HG02840 (cell line): ENCODE results near the gene SP4.

Experiments
- ATAC-seq: cut with Tn5 transposase; IDR thresholded peaks from one replicate; pipeline ENCODE4 v1.9.1; 2021; ENCODE audit warnings: mild to moderate bottlenecking, moderate library complexity, moderate number of reproducible peaks; ENCODE audit not compliant: unreplicated experiment, low FRiP score

SP4 gene

DNA sequence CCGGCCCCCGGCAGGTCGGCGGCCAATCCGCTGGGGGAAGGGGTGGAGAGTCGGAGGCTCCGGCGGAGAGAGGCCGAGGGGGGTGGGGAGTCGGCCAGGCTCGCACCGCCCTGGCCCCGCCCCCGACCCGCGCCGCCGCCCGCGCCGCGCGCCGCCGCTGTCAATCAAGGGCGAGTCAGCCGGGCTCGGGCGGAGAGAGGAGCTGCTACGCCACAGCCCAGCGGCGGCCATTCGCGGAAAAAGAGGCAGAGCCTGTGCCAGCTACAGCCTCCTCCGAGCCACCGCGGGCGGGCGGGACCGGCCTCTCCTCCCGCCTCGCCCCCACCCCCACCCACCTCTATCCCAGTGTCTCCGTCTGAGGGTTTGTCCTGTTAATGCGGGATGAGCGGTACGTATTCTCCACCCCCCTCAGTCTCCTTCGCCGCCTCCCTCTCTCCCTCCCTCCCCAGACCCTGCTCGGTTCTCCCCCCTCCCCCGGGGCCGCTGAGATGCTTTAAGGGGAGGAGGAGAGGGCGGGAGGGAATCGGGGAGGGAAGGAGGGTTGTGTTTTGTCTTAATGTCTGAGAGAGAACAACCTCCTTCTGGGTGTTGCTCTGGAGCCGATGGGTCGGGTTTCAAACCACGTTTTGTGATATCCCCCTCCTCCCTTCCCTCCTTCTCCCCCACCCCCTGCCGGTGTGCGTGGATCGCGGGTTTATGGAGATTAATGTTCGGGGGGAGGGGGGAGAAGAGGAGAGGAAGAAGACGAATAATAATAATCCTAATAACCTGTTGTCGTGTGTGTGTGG lies at the start of gene SP4:
SP4 (plus strand) TSS at position 213 of the 788 bp plus-strand sequence; CDS start at position 382, 169 bp downstream.
- peak; percentile 73 for ATAC-seq

DNA sequence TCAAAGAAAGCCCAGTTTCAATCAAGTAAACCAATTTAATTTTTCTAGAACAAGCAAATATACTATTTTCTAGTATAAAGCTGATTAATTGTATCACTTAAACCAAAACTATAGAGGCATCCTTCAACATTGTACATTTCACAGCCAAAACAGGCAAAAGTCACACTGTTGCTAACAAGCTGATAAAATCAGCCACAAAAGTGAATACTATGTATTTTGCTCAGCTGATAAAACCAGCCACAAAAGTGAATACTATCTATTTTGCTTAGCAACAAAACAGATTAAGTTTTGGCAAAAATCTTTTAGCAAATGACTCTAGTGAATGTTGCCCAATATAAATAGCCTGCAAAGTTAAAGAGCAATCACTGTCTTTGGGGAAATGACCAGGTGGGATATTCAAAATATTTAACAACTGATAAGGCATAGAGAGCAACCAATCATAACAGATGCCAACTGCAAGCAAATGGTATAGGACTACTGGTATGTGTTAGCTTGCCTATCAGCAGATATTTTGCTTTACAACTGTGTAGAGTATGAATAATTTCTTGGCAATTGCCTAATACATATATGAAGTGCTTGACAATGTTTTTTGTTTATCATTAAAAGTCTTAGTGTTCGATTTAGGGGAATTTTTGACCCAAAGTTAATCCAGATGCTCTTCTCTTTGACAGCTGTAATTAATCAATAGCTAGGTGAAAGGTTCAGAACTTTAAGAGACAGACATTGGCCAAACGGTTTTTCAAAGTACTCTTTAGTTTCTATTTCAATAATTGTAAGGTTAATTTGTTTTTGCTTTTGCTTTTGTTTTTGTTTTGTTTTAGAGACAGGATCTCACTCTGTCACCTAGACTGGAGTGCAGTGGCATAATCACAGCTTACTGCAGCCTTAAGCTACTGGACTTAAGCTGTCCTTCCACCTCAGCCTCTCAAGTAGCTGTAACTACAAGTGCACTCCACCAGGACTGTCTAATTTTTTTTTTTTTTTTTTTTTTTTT lies 44.4 kb upstream of the SP4 start:
- ATAC-seq = peak; percentile 88

DNA sequence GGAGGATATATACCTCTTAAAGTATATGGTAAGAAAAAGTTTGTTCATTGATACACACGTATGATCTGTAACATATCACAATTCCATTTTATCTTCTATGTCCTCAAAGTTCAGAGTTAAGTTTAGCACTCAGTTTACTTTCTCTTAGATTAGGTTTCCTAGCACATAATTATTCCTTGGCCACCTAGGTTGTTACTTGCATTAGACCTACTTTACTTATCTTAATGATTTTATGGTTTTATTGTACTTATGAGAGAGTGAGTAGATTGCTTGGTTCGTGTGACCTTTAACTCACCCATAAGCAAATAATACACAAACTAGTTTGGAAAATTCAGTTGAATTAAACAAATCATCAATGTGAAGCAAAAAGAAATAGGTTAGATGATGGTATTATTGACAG lies 33.9 kb upstream of the SP4 start:
- ATAC-seq = no peak

DNA sequence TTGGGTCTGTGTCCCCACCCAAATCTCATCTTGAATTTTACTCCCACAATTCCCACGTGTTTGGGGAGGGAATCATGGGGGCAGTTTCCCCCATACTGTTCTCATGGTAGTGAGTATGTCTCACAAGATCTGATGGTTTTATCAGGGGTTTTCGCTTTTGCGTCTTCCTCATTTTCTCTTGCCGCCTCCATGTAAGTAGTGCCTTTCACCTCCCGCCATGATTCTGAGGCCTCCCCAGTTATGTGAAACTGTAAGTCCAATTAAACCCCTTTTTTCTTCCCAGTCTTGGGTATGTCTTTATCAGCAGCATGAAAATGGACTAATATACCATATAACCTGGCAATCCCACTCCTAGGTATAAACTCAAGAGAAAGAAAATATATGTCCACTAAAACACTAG lies 25.9 kb upstream of the SP4 start:
- ATAC-seq = no peak

DNA sequence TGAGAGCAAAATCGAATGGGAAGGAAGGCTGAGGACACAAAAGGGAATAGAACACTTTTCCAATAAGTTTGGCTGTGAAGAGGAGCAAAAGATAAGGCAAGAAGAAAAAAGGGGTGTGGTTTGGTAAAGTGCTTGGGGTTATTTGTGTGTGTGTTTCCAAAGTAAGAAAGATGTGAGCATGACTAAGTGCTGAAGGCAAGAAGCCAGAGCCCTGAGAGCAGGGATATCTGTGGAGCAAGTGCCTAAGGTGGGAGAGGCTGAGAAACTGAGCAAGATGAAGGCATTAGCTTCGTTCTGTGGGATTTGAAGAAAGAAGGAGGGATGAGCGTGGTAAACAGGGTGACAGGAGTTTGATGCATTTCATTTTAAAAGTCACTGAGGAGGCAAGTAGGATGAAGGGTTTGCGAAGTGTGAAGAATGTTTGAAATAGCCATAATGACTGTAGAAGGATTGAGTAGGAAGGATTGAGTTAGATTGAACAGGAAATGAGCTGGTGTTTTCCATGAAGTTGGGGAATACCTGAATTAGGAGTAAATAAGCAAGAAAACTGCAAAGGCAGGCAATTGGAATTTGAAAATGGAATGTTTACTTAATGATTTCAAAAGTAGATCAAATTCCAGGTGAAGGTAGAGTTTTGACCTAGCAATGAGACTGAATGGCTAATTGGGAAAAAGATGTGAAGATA lies 19.9 kb upstream of the SP4 start:
- ATAC-seq = no peak

DNA sequence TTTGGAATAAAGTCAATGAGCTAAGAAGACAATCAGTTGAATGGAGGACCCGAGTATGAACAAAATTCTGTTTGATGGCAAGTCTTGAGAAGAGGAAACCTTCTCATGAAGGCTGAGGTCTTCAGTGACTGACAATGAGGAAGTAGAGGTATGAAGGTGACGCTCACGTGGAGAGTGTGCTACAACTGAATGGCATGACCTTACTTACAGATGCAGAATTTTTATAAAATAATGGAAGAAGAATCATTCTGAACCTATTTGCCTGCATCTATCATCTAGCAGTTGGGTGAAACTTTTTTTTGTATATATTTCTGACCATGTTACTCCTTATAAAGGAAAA lies 19.4 kb upstream of the SP4 start:
- ATAC-seq = no peak

DNA sequence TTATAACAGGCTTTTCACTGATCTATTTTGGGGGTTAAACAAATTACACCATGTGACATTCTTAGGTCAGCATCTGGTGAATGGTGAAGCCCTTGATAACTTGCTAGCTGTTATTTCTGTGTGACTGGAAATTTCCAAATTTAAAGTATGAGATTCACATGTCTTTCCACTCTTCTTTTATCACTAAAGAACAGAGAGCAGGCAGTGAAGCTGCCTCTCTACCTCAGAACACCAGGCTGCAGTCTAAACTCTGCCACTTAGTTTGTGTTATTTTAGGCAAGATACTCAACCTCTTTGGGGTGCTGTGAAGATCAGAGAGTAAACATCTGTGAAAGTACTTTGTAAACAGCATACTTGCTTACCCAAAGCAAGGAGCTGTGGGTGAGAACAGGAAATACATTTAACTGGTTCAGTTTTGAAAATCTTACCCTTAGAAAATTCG lies 15.5 kb upstream of the SP4 start:
- ATAC-seq = no peak

DNA sequence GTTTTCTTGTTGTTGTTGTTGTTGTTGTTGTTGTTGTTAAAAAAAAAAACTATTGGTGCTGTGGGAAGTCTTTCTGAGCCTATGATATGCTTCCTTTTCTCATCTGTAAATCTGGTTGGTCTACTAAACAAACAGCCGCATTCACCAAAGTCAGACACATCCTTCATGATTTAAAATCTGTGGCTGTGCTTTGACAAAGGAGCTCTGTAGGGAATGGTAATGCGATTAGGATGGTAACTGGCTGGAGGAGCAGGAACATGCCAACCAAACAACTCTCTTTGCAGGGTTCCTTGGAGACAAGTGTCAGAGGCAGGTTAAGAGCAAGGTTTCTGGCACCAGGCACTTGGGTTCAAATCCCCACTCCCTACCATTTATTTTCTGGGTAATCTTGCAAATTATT lies 14.9 kb upstream of the SP4 start:
- ATAC-seq = no peak

DNA sequence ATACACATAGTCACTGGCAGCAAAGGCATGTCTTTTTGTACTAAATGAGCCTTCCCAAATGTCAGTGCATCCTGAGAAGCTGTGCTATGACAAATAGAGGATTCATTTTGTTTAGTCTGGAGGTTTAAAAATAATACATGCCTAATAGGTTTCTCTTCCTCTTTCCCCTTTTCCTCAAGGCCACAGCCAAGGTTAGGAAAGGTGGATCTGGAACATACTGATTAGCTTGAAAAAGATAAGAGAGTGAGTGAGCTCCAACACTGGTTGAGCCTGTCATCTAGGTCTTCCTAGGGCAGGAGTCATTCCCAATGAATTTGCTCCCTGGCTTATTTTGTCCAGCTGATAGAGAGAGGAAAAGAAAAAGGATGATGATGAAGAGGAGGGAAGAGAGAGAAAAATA lies 14.4 kb upstream of the SP4 start:
- ATAC-seq = no peak

DNA sequence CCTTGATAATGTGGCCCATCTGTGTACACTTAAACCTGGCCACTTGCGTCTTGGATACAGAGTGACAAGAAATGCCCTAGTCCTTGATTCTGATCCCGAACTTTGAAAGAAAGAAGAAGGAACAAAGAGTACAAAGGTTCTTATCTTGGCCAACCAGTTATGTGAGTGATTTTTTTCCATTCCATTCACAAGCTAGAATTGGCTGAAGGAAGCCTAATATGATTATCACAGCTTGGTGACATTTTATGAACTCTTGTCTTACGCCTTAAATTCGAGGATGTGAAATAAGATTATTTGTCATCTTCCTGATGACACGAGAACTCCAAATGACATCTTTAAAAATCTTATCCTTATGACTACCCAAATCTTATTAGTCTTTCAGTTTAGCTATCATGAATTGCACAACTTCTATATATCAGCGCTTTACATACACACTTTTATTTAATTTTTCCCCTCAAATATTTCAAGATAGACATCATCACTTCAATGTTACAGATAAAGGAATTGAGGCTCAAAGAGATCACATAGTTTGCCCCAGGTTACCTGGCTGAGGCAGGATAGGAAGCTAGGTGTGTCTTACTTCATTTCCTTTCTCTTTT lies 13.0 kb upstream of the SP4 start:
- ATAC-seq = no peak

DNA sequence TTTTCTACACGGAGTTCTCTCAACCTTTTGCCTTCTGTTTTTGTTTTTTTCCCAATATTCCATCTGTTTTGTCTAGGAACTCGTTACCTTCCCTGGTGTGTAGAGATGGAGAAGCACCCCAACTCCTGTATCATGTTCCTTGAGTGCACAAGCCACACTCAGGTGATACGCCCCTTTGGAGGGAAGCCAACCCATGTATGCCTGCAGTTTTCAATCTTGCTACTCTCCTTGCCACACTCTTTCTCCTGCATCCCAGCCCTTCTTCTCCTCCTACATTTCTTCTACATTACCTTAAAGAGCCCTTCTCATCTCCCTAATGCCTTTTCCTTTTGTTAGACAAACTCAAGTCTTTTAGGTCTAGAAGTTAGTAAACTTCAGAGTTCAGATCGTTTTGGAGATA lies 10.2 kb upstream of the SP4 start:
- ATAC-seq = no peak

DNA sequence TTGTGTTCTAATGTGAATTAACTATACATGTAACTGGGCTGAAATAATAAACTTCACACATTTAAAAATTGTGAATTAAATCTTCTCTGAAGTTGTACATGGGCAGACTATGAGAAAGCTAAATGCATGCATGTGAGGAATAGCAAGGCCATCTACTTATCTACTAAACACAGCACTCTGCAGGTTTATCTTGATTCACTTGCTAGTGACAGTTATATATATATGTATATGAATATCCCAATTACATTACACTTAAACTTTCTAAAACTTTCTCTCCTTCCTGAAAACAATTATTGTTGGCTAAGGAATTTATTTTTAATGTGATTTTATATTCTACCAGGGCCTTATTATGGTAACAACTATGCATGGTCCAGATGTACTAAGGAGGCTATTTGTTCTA lies 5.1 kb upstream of the SP4 start:
- no peak for ATAC-seq

DNA sequence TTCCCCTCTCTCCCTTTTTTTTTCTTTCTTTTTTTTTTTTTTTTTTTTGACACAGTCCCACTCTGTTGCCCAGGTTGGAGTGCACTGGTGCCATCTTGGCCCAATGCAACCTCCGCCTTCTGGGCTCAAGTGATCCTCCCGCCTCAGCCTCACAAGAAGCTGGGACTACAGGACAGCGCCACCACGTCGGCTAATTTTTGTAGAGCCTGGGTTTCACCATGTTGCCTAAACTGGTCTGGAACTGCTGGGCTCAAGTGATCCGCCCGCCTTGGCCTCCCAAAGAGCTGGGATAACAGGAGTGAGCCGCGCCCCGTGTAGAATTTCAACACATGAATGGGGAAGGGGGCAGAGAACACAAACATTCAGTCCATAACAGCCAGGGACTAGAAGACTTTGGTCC lies 2.6 kb upstream of the SP4 start:
- ATAC-seq = no peak

DNA sequence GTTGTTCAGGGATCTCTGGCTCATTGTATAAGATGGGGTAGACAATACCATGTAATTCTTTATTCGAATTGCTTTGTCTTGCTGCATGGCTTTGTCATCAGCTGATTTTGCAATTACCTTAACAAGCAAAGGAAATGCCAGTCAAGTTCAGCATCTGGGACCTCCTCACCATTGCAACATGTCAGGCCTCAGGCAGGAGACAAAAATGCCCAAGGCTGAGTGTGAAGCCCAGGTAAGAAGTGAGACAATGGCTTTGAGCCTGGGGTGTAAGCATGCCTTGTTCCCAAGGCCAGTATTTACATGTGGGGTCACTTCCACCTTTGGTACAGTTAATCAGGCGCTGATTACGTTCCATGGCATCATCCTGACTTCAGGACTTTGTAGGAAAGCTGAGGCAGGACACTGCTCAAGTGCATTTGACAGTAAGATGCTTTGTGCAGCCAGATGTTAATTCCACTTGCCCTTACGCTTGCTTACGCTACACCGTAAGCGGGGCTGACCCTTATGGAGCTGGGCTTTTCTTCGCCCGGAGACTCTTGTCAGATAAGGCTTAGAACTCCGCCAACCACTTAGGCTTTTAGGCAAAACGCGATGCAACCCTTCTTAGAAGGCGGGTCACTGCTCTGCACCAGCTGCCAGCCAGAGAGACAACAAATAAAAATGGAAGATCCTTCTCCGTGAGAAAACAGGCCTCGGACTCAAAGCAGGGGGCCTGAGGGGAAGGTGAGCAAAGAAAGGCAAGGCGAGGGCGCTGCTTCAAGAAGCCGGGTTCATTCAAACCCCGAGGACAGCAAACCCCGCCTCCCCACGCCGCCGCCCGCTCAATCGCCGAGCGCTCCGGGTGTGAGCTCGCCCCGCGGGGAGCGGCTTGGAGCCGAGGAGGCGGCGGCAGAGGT lies 1.3 kb upstream of the SP4 start:
- ATAC-seq = no peak

DNA sequence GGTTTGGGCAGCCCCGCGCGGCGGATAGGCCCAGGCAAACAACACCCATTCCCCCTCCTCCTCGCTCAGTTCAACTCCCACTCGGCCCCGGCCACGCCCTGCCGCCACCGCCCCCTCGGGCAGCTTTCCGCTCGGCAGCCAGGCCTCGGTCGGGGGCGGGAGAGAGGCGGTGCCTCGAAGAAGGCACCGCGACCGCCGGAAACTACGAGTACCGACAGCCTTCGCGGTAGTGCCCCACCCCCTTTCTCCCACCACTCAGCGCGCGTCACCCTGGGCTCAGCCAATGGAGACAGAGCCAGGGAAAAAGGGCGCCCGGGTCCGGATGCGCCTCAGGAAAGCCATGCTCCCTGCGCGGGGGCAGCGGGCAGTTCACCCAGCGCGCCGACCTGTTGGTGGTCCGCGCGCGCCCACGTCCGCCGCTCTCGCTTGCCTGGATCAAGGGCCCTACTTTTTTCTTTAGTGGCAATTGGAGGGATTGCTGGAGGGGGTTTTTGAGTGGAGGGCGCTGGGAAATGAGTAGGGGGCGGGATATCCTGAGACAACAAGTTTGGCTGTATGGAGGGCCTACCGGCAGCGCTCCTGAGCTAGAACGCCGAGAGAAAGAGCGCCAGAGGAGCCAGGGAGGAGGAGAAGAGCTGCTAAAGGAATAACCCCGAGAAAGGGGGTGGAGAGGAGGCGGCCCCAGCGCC lies 557 bp upstream of the SP4 start:
- peak; percentile 81 for ATAC-seq

DNA sequence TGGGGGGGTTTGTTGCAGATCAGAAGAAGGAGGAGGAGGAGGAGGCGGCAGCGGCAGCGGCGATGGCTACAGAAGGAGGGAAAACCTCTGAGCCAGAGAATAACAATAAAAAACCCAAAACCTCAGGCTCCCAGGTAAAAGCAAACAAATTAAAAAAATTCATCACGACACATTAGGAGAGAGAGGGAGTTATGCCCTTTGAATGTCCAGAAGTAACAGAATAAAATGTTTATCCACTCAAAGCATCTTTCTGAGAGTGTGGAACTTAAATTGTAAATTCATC lies 717 bp downstream of the SP4 start:
- ATAC-seq = no peak

DNA sequence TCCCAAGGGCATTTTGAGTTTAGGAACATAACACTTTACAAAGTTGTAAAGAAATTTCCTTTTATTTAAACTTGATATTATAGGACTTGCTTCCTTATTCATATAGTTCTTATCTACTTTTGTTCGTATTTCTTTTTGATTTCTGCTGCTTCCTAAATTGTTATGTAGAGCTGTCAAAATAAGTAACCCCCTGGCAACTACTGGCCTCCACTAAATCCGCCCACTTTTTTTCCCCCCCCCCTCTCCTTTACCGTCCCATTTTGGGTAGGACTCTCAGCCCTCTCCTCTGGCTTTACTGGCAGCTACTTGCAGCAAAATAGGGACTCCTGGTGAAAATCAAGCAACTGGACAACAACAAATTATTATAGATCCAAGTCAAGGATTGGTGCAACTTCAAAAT lies 1.1 kb downstream of the SP4 start:
- no peak for ATAC-seq

DNA sequence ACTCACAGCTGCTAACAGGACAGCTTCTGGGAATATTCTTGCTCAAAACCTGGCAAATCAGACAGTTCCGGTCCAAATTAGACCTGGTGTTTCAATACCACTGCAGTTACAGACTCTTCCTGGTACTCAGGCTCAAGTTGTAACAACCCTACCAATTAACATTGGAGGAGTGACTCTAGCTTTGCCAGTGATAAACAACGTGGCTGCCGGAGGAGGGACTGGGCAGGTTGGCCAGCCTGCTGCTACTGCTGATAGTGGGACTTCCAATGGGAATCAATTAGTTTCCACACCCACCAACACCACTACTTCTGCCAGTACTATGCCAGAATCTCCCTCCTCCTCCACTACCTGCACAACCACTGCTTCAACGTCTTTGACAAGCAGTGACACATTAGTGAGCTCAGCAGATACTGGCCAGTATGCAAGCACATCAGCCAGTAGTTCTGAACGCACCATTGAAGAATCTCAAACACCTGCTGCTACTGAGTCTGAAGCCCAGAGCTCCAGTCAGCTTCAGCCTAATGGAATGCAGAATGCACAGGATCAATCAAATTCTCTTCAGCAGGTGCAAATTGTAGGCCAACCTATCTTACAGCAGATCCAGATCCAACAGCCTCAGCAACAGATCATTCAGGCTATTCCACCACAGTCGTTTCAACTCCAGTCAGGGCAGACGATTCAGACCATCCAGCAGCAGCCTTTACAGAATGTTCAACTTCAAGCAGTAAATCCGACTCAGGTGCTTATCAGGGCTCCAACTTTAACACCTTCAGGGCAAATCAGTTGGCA lies 2.1 kb downstream of the SP4 start:
- ATAC-seq = no peak

DNA sequence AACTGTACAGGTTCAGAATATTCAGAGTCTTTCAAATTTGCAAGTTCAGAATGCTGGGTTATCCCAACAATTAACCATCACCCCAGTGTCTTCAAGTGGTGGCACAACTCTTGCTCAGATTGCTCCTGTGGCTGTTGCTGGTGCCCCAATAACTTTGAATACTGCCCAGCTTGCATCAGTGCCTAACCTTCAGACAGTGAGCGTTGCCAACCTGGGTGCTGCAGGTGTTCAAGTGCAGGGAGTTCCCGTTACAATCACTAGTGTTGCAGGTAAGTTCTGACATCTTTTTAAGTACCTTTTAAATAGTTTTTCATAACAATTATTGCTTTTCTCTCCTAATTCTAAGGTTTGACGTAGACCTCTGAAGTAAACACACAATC lies 2.7 kb downstream of the SP4 start:
- no peak for ATAC-seq
